ENCODE measurements around the gene KCNB1.

GRCh38 chr20:49523767-49524360 lies 41.4 kb upstream of the KCNB1 start:
- TF ChIP-seq CTCF (IDR thresholded peaks at IDR 0.05; ENCODE audit: poor library complexity, severe bottlenecking) (no peak), POLR2AphosphoS5 (IDR thresholded peaks at IDR 0.05) (no peak), TAF1 (IDR thresholded peaks at IDR 0.05; ENCODE audit: low read depth) (no peak)
